BLaER1 treated with 17β-estradiol and CSF1 and Interleukin-3, amounts not matched to agents 10 nM and 100 nM (cell line): ENCODE measurements around the gene MEIOB.

ENCODE experiments used
- H3K27ac ChIP-seq, 11 experiments: shearing (Covaris generic); formaldehyde crosslinking; 2 replicates each; pipeline ENCODE4 v1.8.1; 2022
- H3K27me3 ChIP-seq, 11 experiments: shearing (Covaris generic); formaldehyde crosslinking; 2 replicates each; pipeline ENCODE4 v1.8.1; 2022
- H3K36me3 ChIP-seq, 11 experiments: shearing (Covaris generic); formaldehyde crosslinking; 2 replicates each; pipeline ENCODE4 v1.8.1; 2022
- H3K4me1 ChIP-seq, 10 experiments: shearing (Covaris generic); formaldehyde crosslinking; 2 replicates each; pipeline ENCODE4 v1.8.1; 2022
- H3K4me2 ChIP-seq, 11 experiments: shearing (Covaris generic); formaldehyde crosslinking; 2 replicates each; pipeline ENCODE4 v1.8.1; 2022
- H3K4me3 ChIP-seq, 10 experiments: shearing (Covaris generic); formaldehyde crosslinking; 2 replicates each; pipeline ENCODE4 v1.8.1; 2022
- H3K9ac ChIP-seq, 11 experiments: shearing (Covaris generic); formaldehyde crosslinking; 2 replicates each; pipeline ENCODE4 v1.8.1; 2022
- H3K9me3 ChIP-seq, 11 experiments: shearing (Covaris generic); formaldehyde crosslinking; replicated peaks in 1 of 11; 2 replicates each; pipeline ENCODE4 v1.8.1; 2022
- H4K20me1 ChIP-seq, 11 experiments: shearing (Covaris generic); formaldehyde crosslinking; 2 replicates each; pipeline ENCODE4 v1.8.1; 2022
- Cebpa-rat ChIP-seq, 11 experiments: shearing (Covaris generic); IDR thresholded peaks; 2 replicates each; pipeline ENCODE4 v1.8.1; 2022

The MEIOB gene

GRCh38 chr16:1908983-1909382, 37.0 kb upstream of the MEIOB start:
- TF ChIP-seq Cebpa-rat (IDR thresholded peaks at IDR 0.05): no peak
- H3K27me3 ChIP-seq: peaks cover 32 to 49% (median 44%) of the 10 kb centered on the region in 11 experiments

DNA sequence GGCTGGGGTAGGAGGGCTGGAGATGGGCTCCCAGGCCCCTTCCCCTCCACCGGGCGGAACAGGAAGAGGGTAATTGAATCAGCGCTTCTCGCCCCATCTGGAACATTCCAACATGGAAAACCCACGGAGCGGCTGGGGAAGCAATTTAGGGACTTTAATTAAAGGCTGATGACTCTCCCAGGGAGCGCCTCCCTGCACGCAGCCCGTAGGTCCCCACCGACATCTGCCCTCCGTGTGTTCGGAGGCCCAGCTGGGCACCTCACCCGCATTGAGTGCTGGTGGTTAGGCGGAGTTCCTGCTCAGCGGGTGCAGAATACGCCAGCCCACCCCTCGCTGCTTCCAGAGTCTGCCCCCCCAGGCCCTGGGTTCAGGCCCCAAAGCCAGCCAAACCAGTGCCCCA, 36.2 kb upstream of the MEIOB start:
- Histone ChIP-seq H3K4me3 (no peak overlapping the region), H3K27me3 (peaks cover 25 to 41% (median 36%) of the 10 kb centered on the region in 11 experiments; a peak in 20 of 22 replicates), H4K20me1 (peaks cover 0 to 24% (median 0%) of the 10 kb centered on the region in 11 experiments; a peak in 3 of 22 replicates), H3K4me2 (peak overlapping the region in 4 of 11 experiments; percentile 15 to 32 (median 31); a peak in 3 of 22 replicates), H3K27ac (no peak overlapping the region), H3K4me1 (peaks cover 0 to 28% (median 15%) of the 10 kb centered on the region in 10 experiments; a peak in 14 of 20 replicates), H3K9ac (no peak overlapping the region), H3K36me3 (no peaks in the 10 kb centered on the region), H3K9me3 (no peaks in the 10 kb centered on the region)
- no peak for TF ChIP-seq Cebpa-rat (IDR thresholded peaks at IDR 0.05)

More at GRCh38 chr16:1908983-1909382, 37.0 kb upstream of the MEIOB start:
- H3K4me3 ChIP-seq: no peak overlapping the region
- no peak overlapping the region for H3K4me2 ChIP-seq
- H4K20me1 ChIP-seq: peaks cover 0 to 32% (median 0%) of the 10 kb centered on the region in 11 experiments; a peak in 4 of 22 replicates
- H3K9ac ChIP-seq: no peak overlapping the region; a peak in 1 of 22 replicates
- peaks cover 0 to 23% (median 12%) of the 10 kb centered on the region in 10 experiments; a peak in 14 of 20 replicates for H3K4me1 ChIP-seq
- no peaks in the 10 kb centered on the region for H3K9me3 ChIP-seq
- no peaks in the 10 kb centered on the region for H3K36me3 ChIP-seq
- no peak overlapping the region for H3K27ac ChIP-seq

GRCh38 chr16:1907226-1907860, 35.4 kb upstream of the MEIOB start:
- no peaks in the 10 kb centered on the region for H3K9me3 ChIP-seq
- H3K4me2 ChIP-seq: no peak overlapping the region; a peak in 2 of 22 replicates
- H4K20me1 ChIP-seq: peaks cover 0 to 23% (median 0%) of the 10 kb centered on the region in 11 experiments; a peak in 3 of 22 replicates
- no peak for TF ChIP-seq Cebpa-rat (IDR thresholded peaks at IDR 0.05)
- H3K36me3 ChIP-seq: no peaks in the 10 kb centered on the region
- peaks cover 0 to 28% (median 15%) of the 10 kb centered on the region in 10 experiments; a peak in 14 of 20 replicates for H3K4me1 ChIP-seq
- H3K27ac ChIP-seq: no peak overlapping the region
- H3K27me3 ChIP-seq: peaks cover 25 to 38% (median 34%) of the 10 kb centered on the region in 11 experiments; a peak in 20 of 22 replicates
- H3K9ac ChIP-seq: no peak overlapping the region
- no peak overlapping the region for H3K4me3 ChIP-seq

- no peaks in the 10 kb centered on the region for H3K36me3 ChIP-seq
- H3K27me3 ChIP-seq: peaks cover 25 to 38% (median 34%) of the 10 kb centered on the region in 11 experiments; a peak in 20 of 22 replicates
- H3K9me3 ChIP-seq: no peaks in the 10 kb centered on the region
- peaks cover 0 to 18% (median 0%) of the 10 kb centered on the region in 11 experiments; a peak in 3 of 22 replicates for H4K20me1 ChIP-seq
- no peak for TF ChIP-seq Cebpa-rat (IDR thresholded peaks at IDR 0.05)
- H3K27ac ChIP-seq: no peak overlapping the region
- H3K4me3 ChIP-seq: no peak overlapping the region
- H3K4me1 ChIP-seq: peaks cover 0 to 28% (median 15%) of the 10 kb centered on the region in 10 experiments; a peak in 14 of 20 replicates
- no peak overlapping the region for H3K4me2 ChIP-seq
- H3K9ac ChIP-seq: no peak overlapping the region
Observed at GRCh38 chr16:1906846-1907165, 34.8 kb upstream of the MEIOB start.

GRCh38 chr16:1906055-1906845, 34.3 kb upstream of the MEIOB start:
- no peak overlapping the region for H3K4me2 ChIP-seq
- no peak for TF ChIP-seq Cebpa-rat (IDR thresholded peaks at IDR 0.05)
- no peak overlapping the region for H3K4me3 ChIP-seq
- peaks cover 0 to 15% (median 0%) of the 10 kb centered on the region in 11 experiments; a peak in 3 of 22 replicates for H4K20me1 ChIP-seq
- H3K9me3 ChIP-seq: no peaks in the 10 kb centered on the region
- H3K4me1 ChIP-seq: peaks cover 0 to 28% (median 15%) of the 10 kb centered on the region in 10 experiments; a peak in 14 of 20 replicates
- peaks cover 25 to 38% (median 34%) of the 10 kb centered on the region in 11 experiments; a peak in 20 of 22 replicates for H3K27me3 ChIP-seq
- no peak overlapping the region for H3K27ac ChIP-seq
- H3K9ac ChIP-seq: no peak overlapping the region
- H3K36me3 ChIP-seq: no peaks in the 10 kb centered on the region

DNA sequence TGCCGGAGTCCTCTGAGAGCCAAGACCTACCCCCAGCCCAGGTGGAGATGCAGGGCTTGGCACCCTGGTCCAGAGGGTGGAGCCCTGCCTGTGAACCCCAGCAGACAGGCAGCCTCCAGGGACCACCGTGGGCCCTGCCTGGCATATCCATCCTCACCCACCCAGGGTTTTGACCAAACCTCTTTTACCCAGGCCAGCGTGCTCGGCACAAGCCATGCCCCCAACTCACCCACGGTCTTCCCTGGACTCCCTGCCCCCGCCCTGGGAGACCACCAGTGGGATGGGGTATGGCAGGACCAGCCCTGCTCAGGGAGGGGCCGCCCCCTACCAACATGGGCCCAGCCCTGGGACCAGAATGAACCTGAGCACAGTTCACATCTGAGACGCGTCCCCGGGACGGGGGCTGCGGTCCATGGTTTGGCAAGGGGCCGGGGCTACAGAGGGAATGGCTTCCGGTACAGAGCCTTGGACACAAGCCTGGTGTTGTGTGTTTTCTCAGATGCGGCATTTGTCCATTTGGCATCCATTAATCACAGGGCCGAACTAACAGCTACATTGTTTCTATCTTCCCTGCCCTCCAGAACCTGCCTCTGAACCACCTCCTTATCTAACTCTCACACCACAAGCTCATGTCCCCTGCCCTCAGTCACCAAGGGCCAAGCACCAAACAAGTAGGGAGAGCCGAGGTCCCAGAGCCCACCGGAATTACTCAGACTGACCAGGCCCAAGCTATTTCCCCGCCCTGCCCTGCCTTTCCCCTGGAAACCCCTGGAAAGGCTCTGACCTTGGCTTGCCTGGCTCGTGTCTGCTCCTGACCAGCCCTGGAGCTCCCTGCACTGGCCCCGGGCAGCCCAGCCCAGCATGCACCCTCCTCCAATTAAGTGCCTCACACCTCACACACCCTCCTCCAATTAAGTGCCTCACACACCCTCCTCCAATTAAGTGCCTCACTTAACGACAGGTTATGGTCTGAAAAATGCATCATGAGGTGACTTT, 32.2 kb upstream of the MEIOB start:
- Histone ChIP-seq H3K9ac (no peak overlapping the region), H3K36me3 (no peaks in the 10 kb centered on the region), H4K20me1 (peaks cover 0 to 15% (median 0%) of the 10 kb centered on the region in 11 experiments; a peak in 1 of 22 replicates), H3K27ac (no peak overlapping the region), H3K4me3 (no peak overlapping the region), H3K4me1 (peaks cover 0 to 28% (median 15%) of the 10 kb centered on the region in 10 experiments; a peak in 14 of 20 replicates), H3K4me2 (peak overlapping the region in 6 of 11 experiments; percentile 12 to 60 (median 54); a peak in 11 of 22 replicates), H3K9me3 (no peaks in the 10 kb centered on the region), H3K27me3 (peaks cover 21 to 42% (median 31%) of the 10 kb centered on the region in 11 experiments; a peak in 20 of 22 replicates)
- no peak for TF ChIP-seq Cebpa-rat (IDR thresholded peaks at IDR 0.05)

DNA sequence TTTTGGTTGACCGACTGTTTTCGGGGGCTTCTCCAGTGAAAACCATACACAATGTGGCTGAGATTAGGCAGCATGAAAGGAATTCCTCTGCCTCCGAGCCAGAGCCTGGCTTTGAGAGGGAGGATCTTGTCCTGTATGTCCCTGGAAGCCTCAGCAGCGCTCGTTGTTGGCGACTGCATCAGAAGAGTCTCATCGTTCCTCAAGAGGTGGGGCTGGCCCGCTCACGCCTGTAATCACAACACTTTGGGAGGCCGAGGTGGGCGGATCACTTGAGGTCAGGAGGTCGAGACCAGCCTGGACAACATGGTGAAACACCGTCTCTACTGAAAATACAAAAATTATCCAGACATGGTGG, 31.2 kb upstream of the MEIOB start:
- H3K36me3 ChIP-seq: no peaks in the 10 kb centered on the region
- no peak overlapping the region for H3K9ac ChIP-seq
- TF ChIP-seq Cebpa-rat (IDR thresholded peaks at IDR 0.05): no peak

More for the DNA sequence above, 31.2 kb upstream of the MEIOB start:
- Histone ChIP-seq H3K27ac (no peak overlapping the region), H3K4me2 (0 out of 22 replicates have a peak overlapping the region, but pooled peaks of 1 of the 11 experiments have one; percentile 55), H3K4me3 (no peak overlapping the region), H4K20me1 (peaks cover 0 to 15% (median 0%) of the 10 kb centered on the region in 11 experiments; a peak in 1 of 22 replicates), H3K4me1 (peaks cover 0 to 24% (median 15%) of the 10 kb centered on the region in 10 experiments; a peak in 14 of 20 replicates), H3K27me3 (peaks cover 12 to 32% (median 22%) of the 10 kb centered on the region in 11 experiments; a peak in 20 of 22 replicates), H3K9me3 (no peaks in the 10 kb centered on the region)
